ENCODE measurements around the gene FSTL1. TPM values are rescaled to one million over a fixed set of nuclear protein-coding genes. Genes with fewer than 3 reads are reported as not detected.

The FSTL1 gene
- total RNA-seq, 6 experiments from 2014 or later: 32.8 to 50.0 (median 45.5) TPM

DNA sequence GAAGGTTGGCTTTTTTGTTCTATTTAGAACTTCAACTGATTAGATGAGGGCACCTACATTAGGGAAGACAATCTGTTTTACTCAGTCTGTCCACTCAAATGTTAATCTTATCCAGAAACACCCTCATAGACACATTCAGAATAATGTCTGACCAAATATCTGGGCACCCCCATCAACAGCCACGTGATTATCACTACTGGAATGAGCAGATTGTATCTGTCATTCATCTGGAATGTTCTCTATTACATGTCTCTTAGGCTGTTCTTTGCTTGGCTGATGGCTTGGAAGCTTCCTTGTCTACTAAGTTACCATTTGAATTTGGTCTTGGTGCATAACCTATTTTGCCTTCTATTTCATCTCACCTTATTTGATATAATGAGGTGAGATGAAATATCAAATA lies 86.0 kb downstream of the FSTL1 start:
- intact Hi-C loops (cut with DNase I): no loop called here
- ATAC-seq (no peak), DNase-seq (no peak)
- no peaks in the 10 kb centered on the region for H3K27me3 ChIP-seq
- TF ChIP-seq, protein P1, sequence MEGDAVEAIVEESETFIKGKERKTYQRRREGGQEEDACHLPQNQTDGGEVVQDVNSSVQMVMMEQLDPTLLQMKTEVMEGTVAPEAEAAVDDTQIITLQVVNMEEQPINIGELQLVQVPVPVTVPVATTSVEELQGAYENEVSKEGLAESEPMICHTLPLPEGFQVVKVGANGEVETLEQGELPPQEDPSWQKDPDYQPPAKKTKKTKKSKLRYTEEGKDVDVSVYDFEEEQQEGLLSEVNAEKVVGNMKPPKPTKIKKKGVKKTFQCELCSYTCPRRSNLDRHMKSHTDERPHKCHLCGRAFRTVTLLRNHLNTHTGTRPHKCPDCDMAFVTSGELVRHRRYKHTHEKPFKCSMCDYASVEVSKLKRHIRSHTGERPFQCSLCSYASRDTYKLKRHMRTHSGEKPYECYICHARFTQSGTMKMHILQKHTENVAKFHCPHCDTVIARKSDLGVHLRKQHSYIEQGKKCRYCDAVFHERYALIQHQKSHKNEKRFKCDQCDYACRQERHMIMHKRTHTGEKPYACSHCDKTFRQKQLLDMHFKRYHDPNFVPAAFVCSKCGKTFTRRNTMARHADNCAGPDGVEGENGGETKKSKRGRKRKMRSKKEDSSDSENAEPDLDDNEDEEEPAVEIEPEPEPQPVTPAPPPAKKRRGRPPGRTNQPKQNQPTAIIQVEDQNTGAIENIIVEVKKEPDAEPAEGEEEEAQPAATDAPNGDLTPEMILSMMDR (IDR thresholded peaks at IDR 0.05): no peak
- TF ChIP-seq POLR2A (IDR thresholded peaks at IDR 0.05): no peak
- H3K36me3 ChIP-seq: no peaks in the 10 kb centered on the region
- no peak overlapping the region for H3K4me3 ChIP-seq
- 8% methylated on average over 1 of the region's 1 CpG for WGBS (ENCODE audit: insufficient coverage, low coverage, low lambda C conversion rate, missing lambda C conversion rate)
- H3K4me1 ChIP-seq: no peaks in the 10 kb centered on the region
- no peaks in the 10 kb centered on the region for H3K9me3 ChIP-seq
- no peak overlapping the region for H3K27ac ChIP-seq

DNA sequence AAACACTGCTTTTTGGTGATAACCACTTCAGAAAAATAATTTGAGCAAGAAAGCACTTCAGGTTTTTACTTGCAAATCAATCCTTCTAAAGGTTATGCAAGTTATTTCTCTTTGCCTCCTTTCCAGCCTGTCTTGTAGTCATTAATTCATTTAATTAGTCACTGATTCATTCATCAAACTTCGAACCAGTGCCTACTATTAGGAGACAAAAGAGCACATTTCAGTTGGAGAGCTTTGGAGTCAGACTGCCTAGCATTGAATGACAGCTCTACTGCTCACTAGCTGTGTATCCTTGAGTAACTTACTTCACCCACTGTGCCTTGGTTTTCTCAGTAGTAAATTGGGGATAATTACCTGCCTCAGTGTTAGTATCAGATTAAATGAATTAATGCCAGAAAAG lies 86.7 kb downstream of the FSTL1 start:
- Histone ChIP-seq H3K4me3 (no peak overlapping the region), H3K9me3 (no peaks in the 10 kb centered on the region), H3K27me3 (no peaks in the 10 kb centered on the region), H3K27ac (no peak overlapping the region), H3K4me1 (no peaks in the 10 kb centered on the region), H3K36me3 (no peaks in the 10 kb centered on the region)
- WGBS (ENCODE audit: insufficient coverage, low coverage, low lambda C conversion rate, missing lambda C conversion rate): 25% methylated on average over 1 of the region's 1 CpG
- DNase-seq: no peak
- TF ChIP-seq, protein P1 (IDR thresholded peaks at IDR 0.05): no peak
- TF ChIP-seq POLR2A (IDR thresholded peaks at IDR 0.05): no peak
- intact Hi-C loops (cut with DNase I): no loop called here
- no peak for ATAC-seq

DNA sequence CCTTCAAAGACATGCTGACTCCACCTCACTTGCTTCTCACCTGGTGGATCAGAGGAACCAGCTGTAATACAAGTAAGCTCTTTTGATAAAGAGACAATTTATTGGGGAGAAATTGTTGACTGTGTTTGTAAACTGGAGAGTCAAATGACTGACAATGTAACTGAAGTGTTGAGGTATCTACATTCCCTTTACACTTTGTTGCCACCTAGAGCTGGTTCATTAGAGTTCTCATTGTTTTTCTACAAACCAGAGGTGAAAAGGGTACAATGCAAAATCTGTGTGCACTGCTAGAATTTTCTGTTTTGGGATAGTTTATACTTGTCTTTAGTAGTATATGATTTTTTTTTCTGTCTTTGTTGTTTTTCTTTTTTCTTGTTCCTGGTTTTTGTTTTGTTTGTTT lies 93.0 kb downstream of the FSTL1 start:
- Histone ChIP-seq H3K9me3 (no peaks in the 10 kb centered on the region), H3K27me3 (no peaks in the 10 kb centered on the region), H3K27ac (no peak overlapping the region), H3K4me1 (no peaks in the 10 kb centered on the region), H3K4me3 (no peak overlapping the region), H3K36me3 (no peaks in the 10 kb centered on the region)
- intact Hi-C loops (cut with DNase I): no loop called here
- TF ChIP-seq POLR2A (IDR thresholded peaks at IDR 0.05): no peak
- TF ChIP-seq, protein P1 (IDR thresholded peaks at IDR 0.05): no peak
- DNase-seq: no peak
- ATAC-seq: peak in 1 of 4 donors; percentile 41

DNA sequence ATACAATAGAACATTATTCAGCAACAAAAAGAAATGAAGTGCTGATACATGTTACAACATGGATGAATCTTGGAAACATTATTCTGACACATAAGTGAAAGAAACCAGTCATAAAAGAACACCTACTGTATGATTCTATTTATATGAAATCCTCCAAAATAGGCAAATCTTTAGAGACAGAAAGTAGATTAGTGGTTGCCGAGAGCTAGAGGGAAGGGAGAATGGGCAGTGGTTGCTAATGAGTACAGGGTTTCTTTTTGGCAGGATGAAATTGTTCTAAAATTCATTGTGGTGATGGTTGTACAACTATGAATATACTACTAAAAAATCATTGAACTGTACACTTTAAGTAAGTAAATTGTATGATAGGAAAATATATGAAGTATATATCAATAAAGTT lies 95.3 kb downstream of the FSTL1 start:
- DNase-seq (no peak), ATAC-seq (no peak)
- Histone ChIP-seq H3K4me1 (peaks cover 0 to 10% (median 4%) of the 10 kb centered on the region in 4 donors), H3K4me3 (no peak overlapping the region), H3K36me3 (no peaks in the 10 kb centered on the region), H3K27me3 (no peaks in the 10 kb centered on the region), H3K27ac (no peak overlapping the region), H3K9me3 (no peaks in the 10 kb centered on the region)
- 83% methylated on average over 1 of the region's 1 CpG for WGBS (ENCODE audit: insufficient coverage, low coverage, low lambda C conversion rate, missing lambda C conversion rate)
- intact Hi-C loops (cut with DNase I): no loop called here
- TF ChIP-seq, protein P1 (IDR thresholded peaks at IDR 0.05): no peak
- TF ChIP-seq POLR2A (IDR thresholded peaks at IDR 0.05): no peak

DNA sequence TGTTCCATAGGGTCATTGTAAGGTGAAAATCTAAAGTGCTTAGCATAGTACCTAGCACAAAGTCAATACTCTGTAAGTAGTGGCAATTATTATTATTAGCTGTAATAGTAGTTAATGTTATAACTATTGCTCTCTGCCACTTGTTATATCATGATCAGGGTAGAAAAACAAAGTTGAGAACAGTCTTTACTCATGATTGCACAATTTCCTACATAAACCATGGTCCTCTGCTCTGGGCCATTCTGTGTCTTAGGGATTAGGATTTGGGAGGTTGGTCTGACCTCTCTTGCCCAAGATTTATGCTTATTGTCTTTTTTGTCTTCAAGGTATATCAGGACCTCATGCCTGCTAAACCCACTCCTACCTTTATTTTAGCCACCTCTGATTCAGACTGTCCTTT lies 97.3 kb downstream of the FSTL1 start:
- Histone ChIP-seq H3K4me1 (peaks cover 0 to 17% (median 5%) of the 10 kb centered on the region in 4 donors), H3K27ac (no peak overlapping the region), H3K9me3 (no peaks in the 10 kb centered on the region), H3K4me3 (no peak overlapping the region), H3K27me3 (no peaks in the 10 kb centered on the region), H3K36me3 (no peaks in the 10 kb centered on the region)
- DNase-seq (no peak), ATAC-seq (no peak)
- intact Hi-C loops (cut with DNase I): no loop called here
- TF ChIP-seq, protein P1 (IDR thresholded peaks at IDR 0.05): no peak
- no peak for TF ChIP-seq POLR2A (IDR thresholded peaks at IDR 0.05)

Data from right lobe of liver (tissue), 6 donors.